SIG-M5 treated with dmso at 0.1 percent for 504 hours (cell line): ENCODE data around the gene TMEM60.
"Not testable (repeated sequence)": the region's sequence is repeated elsewhere in the genome, so short reads cannot be mapped to it uniquely, and the experiment has no call there.

Source experiments
- DNase-seq: peaks from one replicate; lab custom pipeline; 2025; ENCODE audit not compliant: unreplicated experiment; lab: John Stamatoyannopoulos, UW

Gene TMEM60

GRCh38 chr7:77811516-77812289 lies 13.5 kb upstream of the TMEM60 start:
- no peak for DNase-seq

- no peak for DNase-seq
Measured at GRCh38 chr7:77808517-77808916, 10.3 kb upstream of the TMEM60 start.

- DNase-seq = no peak
Measured at GRCh38 chr7:77806425-77806824, 8.2 kb upstream of the TMEM60 start.

- no peak for DNase-seq
Measured at GRCh38 chr7:77802557-77803405, 4.5 kb upstream of the TMEM60 start.

GRCh38 chr7:77800730-77801129 lies 2.5 kb upstream of the TMEM60 start:
- no peak for DNase-seq

GRCh38 chr7:77800158-77800557 lies 1.9 kb upstream of the TMEM60 start:
- no peak for DNase-seq

- peak; percentile 84 for DNase-seq
Measured at GRCh38 chr7:77799078-77799964, 1.1 kb upstream of the TMEM60 start.

GRCh38 chr7:77797734-77798393 lies 370 bp downstream of the TMEM60 start:
- peak; percentile 53 for DNase-seq

- DNase-seq = no peak
Measured at GRCh38 chr7:77796960-77797359, 1.3 kb downstream of the TMEM60 start.

GRCh38 chr7:77796109-77796508 lies 2.1 kb downstream of the TMEM60 start:
- no peak for DNase-seq

- no peak for DNase-seq
Measured at GRCh38 chr7:77794000-77794399, 4.2 kb downstream of the TMEM60 start.

- DNase-seq = no peak
Measured at GRCh38 chr7:77791956-77792355, 6.3 kb downstream of the TMEM60 start.

- DNase-seq = no peak
Measured at GRCh38 chr7:77791336-77791735, 6.9 kb downstream of the TMEM60 start.

- no peak for DNase-seq
Measured at GRCh38 chr7:77788327-77788902, 9.8 kb downstream of the TMEM60 start.

- no peak for DNase-seq
Measured at GRCh38 chr7:77786741-77787140, 11.5 kb downstream of the TMEM60 start.

- no peak for DNase-seq
Measured at GRCh38 chr7:77786018-77786417, 12.2 kb downstream of the TMEM60 start.

- DNase-seq = not testable (repeated sequence)
Measured at GRCh38 chr7:77784426-77784825, 13.8 kb downstream of the TMEM60 start.

- no peak for DNase-seq
Measured at GRCh38 chr7:77783545-77783944, 14.7 kb downstream of the TMEM60 start.

- DNase-seq = no peak
Measured at GRCh38 chr7:77783111-77783510, 15.1 kb downstream of the TMEM60 start.

GRCh38 chr7:77782383-77782782 lies 15.9 kb downstream of the TMEM60 start:
- DNase-seq = no peak
